Neural progenitor cell (in vitro differentiated cells): ENCODE data around the gene CST9. TPM values are rescaled to one million over a fixed set of nuclear protein-coding genes. Genes with fewer than 3 reads are reported as not detected.
A peak's percentile ranks its signal among the peaks of the same experiment; 100 is the strongest.

Experiments
- DNase-seq: peaks from one replicate; pipeline ENCODE4 v3.0.0-alpha.2; 2016; ENCODE audit warnings: low spot score
- H2AFZ ChIP-seq: fragments of 200-600 bp; sonication (generic); replicated peaks from 2 replicates; pipeline ENCODE4 v1.6.1; 2016; ENCODE audit warnings: antibody characterized with exemption
- H3F3A ChIP-seq: fragments of 200-600 bp; sonication (generic); 2 replicates; pipeline ENCODE4 v1.6.1; 2016; ENCODE audit warnings: antibody characterized with exemption, low read depth
- H3K27ac ChIP-seq: fragments of 200-600 bp; sonication (generic); 2 replicates; pipeline ENCODE4 v1.5.1; 2016; ENCODE audit warnings: mild to moderate bottlenecking
- H3K27me3 ChIP-seq: fragments of 200-600 bp; sonication (generic); 2 replicates; pipeline ENCODE4 v1.6.1; 2016; ENCODE audit warnings: mild to moderate bottlenecking, moderate library complexity
- H3K36me3 ChIP-seq: fragments of 200-600 bp; sonication (generic); 2 replicates; pipeline ENCODE4 v1.5.1; 2016
- H3K4me1 ChIP-seq: fragments of 200-600 bp; sonication (generic); 2 replicates; pipeline ENCODE4 v1.6.1; 2016; ENCODE audit warnings: mixed run types
- H3K4me2 ChIP-seq: fragments of 200-600 bp; sonication (generic); 2 replicates; pipeline ENCODE4 v1.6.1; 2016
- H3K4me3 ChIP-seq: fragments of 200-600 bp; sonication (generic); 2 replicates; pipeline ENCODE4 v1.5.1; 2016
- H3K79me2 ChIP-seq: fragments of 200-600 bp; sonication (generic); 2 replicates; pipeline ENCODE4 v1.6.1; 2016; ENCODE audit warnings: low read depth
- H3K9ac ChIP-seq: fragments of 200-600 bp; sonication (generic); 2 replicates; pipeline ENCODE4 v1.6.1; 2016
- H3K9me3 ChIP-seq: fragments of 200-600 bp; sonication (generic); 2 replicates; pipeline ENCODE4 v1.5.1; 2016; ENCODE audit warnings: low read depth
- H4K20me1 ChIP-seq: fragments of 200-600 bp; sonication (generic); 2 replicates; pipeline ENCODE4 v1.6.1; 2016; ENCODE audit warnings: low read depth
- H3K27ac Mint-ChIP-seq: 3 replicates; pipeline ENCODE4 v1.8.0; 2021; ENCODE audit warnings: mixed read lengths
- H3K27me3 Mint-ChIP-seq: 2 replicates; pipeline ENCODE4 v1.8.0; 2022; ENCODE audit warnings: low read depth, mild to moderate bottlenecking, inconsistent platforms, moderate library complexity, mixed read lengths; ENCODE audit not compliant: insufficient read depth
- H3K36me3 Mint-ChIP-seq: 3 replicates; pipeline ENCODE4 v1.8.0; 2021; ENCODE audit warnings: mixed read lengths
- H3K4me1 Mint-ChIP-seq: 3 replicates; pipeline ENCODE4 v1.8.0; 2021; ENCODE audit warnings: mixed read lengths
- H3K4me3 Mint-ChIP-seq: 3 replicates; pipeline ENCODE4 v1.8.0; 2021; ENCODE audit warnings: mild to moderate bottlenecking, moderate library complexity, mixed read lengths
- H3K9me3 Mint-ChIP-seq: 3 replicates; pipeline ENCODE4 v1.8.0; 2020; ENCODE audit warnings: mixed read lengths
- CTCF ChIP-seq: fragments of 200-600 bp; sonication (generic); IDR thresholded peaks from 2 replicates; pipeline ENCODE4 v1.5.1; 2017; ENCODE audit warnings: antibody characterized with exemption, mild to moderate bottlenecking
- EZH2 ChIP-seq: fragments of 200-600 bp; sonication (generic); IDR thresholded peaks from 2 replicates; pipeline ENCODE4 v1.6.1; 2017; ENCODE audit warnings: antibody characterized with exemption, mild to moderate bottlenecking, moderate library complexity
- EZH2phosphoT487 ChIP-seq: fragments of 200-600 bp; sonication (generic); IDR thresholded peaks from 2 replicates; pipeline ENCODE4 v1.6.1; 2017; ENCODE audit warnings: antibody characterized with exemption
- total RNA-seq: library from RNA; depleted of rRNA; stranded (reverse); fragments of >200 nt; gene quantifications from 2 replicates; pipeline ENCODE4 v1.2.3, GENCODE V29; 2015; ENCODE audit warnings: low replicate concordance

CST9 gene
- total RNA-seq, 1 donor from 2014 or later = not detected

GRCh38 chr20:23585449-23585807 lies 20.3 kb downstream of the CST9 start:
- H3F3A ChIP-seq = no peaks in the 10 kb centered on the region
- H3K9ac ChIP-seq = no peak overlapping the region
- H3K27ac Mint-ChIP-seq = no peak overlapping the region
- H3K4me3 Mint-ChIP-seq = no peak overlapping the region
- no peaks in the 10 kb centered on the region for H4K20me1 ChIP-seq
- H3K4me1 ChIP-seq = no peaks in the 10 kb centered on the region
- peaks cover 6% of the 10 kb centered on the region for H3K4me1 Mint-ChIP-seq
- DNase-seq = no peak
- H3K9me3 Mint-ChIP-seq = peaks cover 6% of the 10 kb centered on the region
- H3K36me3 ChIP-seq = no peaks in the 10 kb centered on the region
- no peak for TF ChIP-seq CTCF
- no peak for TF ChIP-seq EZH2phosphoT487
- no peak for TF ChIP-seq EZH2
- no peaks in the 10 kb centered on the region for H3K27me3 ChIP-seq
- no peaks in the 10 kb centered on the region for H3K79me2 ChIP-seq
- H3K4me3 ChIP-seq = no peak overlapping the region
- no peak overlapping the region for H2AFZ ChIP-seq
- H3K27me3 Mint-ChIP-seq = peaks cover 11% of the 10 kb centered on the region
- no peak overlapping the region for H3K27ac ChIP-seq
- no peaks in the 10 kb centered on the region for H3K36me3 Mint-ChIP-seq
- no peak overlapping the region for H3K4me2 ChIP-seq
- H3K9me3 ChIP-seq = no peaks in the 10 kb centered on the region

GRCh38 chr20:23584434-23585199 lies 21.1 kb downstream of the CST9 start:
- Histone ChIP-seq H2AFZ (peak overlapping the region; percentile 26), H3K4me3 (no peak overlapping the region), H3K27me3 (no peaks in the 10 kb centered on the region), H3K79me2 (no peaks in the 10 kb centered on the region), H3K27ac (no peak overlapping the region), H3K9me3 (no peaks in the 10 kb centered on the region), H3F3A (no peaks in the 10 kb centered on the region), H3K36me3 (no peaks in the 10 kb centered on the region), H3K9ac (no peak overlapping the region), H4K20me1 (no peaks in the 10 kb centered on the region), H3K4me1 (no peaks in the 10 kb centered on the region), H3K4me2 (no peak overlapping the region)
- Mint-ChIP-seq H3K36me3 (no peaks in the 10 kb centered on the region), H3K9me3 (peaks cover 9% of the 10 kb centered on the region), H3K27ac (peak overlapping the region; percentile 72), H3K4me1 (peaks cover 6% of the 10 kb centered on the region), H3K4me3 (no peak overlapping the region), H3K27me3 (peaks cover 11% of the 10 kb centered on the region)
- TF ChIP-seq EZH2 (no peak), CTCF (no peak), EZH2phosphoT487 (no peak)
- DNase-seq = no peak

DNA sequence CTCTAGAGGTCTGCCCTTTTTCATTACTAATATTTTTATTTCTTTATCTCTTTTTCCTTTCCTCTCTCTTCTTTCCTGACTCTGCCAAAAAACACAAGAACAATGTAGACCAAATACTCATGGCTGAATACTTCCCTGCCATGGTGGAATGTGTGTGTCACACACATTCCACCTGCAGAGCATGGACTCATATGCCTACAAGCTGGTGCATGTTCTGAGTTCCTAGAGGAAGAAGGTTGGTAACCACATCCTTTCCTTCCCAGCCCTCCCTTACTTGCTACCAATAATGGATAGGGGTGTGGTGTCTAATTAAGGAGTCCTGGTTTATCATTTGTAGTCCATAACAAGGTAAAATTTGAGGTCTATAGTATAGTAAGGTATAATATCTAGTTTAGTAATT lies 22.2 kb downstream of the CST9 start:
- Histone ChIP-seq H3K4me1 (no peaks in the 10 kb centered on the region), H3K27me3 (no peaks in the 10 kb centered on the region), H4K20me1 (no peaks in the 10 kb centered on the region), H3K9ac (no peak overlapping the region), H3K79me2 (no peaks in the 10 kb centered on the region), H3K36me3 (no peaks in the 10 kb centered on the region), H3K4me2 (no peak overlapping the region), H3K27ac (no peak overlapping the region), H3K4me3 (no peak overlapping the region), H2AFZ (no peak overlapping the region), H3K9me3 (no peaks in the 10 kb centered on the region), H3F3A (no peaks in the 10 kb centered on the region)
- Mint-ChIP-seq H3K36me3 (no peaks in the 10 kb centered on the region), H3K4me3 (no peak overlapping the region), H3K27me3 (peaks cover 5% of the 10 kb centered on the region), H3K4me1 (peaks cover 1% of the 10 kb centered on the region), H3K9me3 (peaks cover 5% of the 10 kb centered on the region), H3K27ac (no peak overlapping the region)
- no peak for TF ChIP-seq CTCF
- TF ChIP-seq EZH2phosphoT487 = no peak
- no peak for TF ChIP-seq EZH2
- no peak for DNase-seq
